IMR-90 (cell line): ENCODE data around the gene DOCK1. TPM values are rescaled to one million over a fixed set of nuclear protein-coding genes. Genes with fewer than 3 reads are reported as not detected.

Experiments
- ATAC-seq: fragments of 200-7000 bp; cut with Tn5 transposase; 2 replicates; pipeline ENCODE4 v1.9.1; 2020; ENCODE audit warnings: low read depth, mild to moderate bottlenecking, moderate library complexity
- BruUV-seq: library from RNA; stranded (reverse); fragments of 400-500 nt; replicated peaks from 2 replicates; lab custom pipeline; 2021; lab: Mats Ljungman, UMichigan
- CTCF ChIA-PET: fragments of 300-600 bp; formaldehyde crosslinking; extraction: SDS; loops from one replicate; lab custom pipeline; 2021; ENCODE audit warnings: antibody characterized with exemption; lab: Yijun Ruan, JAX
- POLR2A ChIA-PET: fragments of 300-600 bp; sonication (Branson Sonifier 250); formaldehyde crosslinking; loops from one replicate; lab custom pipeline; 2022; ENCODE audit warnings: antibody characterized with exemption; ENCODE audit not compliant: unreplicated experiment; lab: Charles Lee
- DNase-seq: peaks from one replicate; pipeline ENCODE4 v3.0.0; 2013
- H2AFZ ChIP-seq: replicated peaks from 2 replicates; pipeline ENCODE3; 2013; ENCODE audit warnings: low read length, mild to moderate bottlenecking; ENCODE audit not compliant: poor library complexity
- H2AK5ac ChIP-seq: 2 replicates; pipeline ENCODE4 v1.6.1; 2013; ENCODE audit warnings: low read depth, low read length, inconsistent platforms
- H2AK9ac ChIP-seq: replicated peaks from 2 replicates; pipeline ENCODE3; 2013; ENCODE audit warnings: mild to moderate bottlenecking, low read depth, low read length, moderate library complexity; ENCODE audit not compliant: poor library complexity
- H2BK120ac ChIP-seq: 2 replicates; pipeline ENCODE4 v1.6.1; 2013; ENCODE audit warnings: low read depth, low read length, inconsistent platforms
- H2BK15ac ChIP-seq: 3 replicates; pipeline ENCODE4 v1.6.1; 2013; ENCODE audit warnings: low read depth, low read length, inconsistent platforms
- H2BK20ac ChIP-seq: 2 replicates; pipeline ENCODE4 v1.6.1; 2013; ENCODE audit warnings: low read depth, mild to moderate bottlenecking, inconsistent platforms, low read length, moderate library complexity
- H2BK5ac ChIP-seq: 2 replicates; pipeline ENCODE4 v1.6.1; 2013; ENCODE audit warnings: mild to moderate bottlenecking, low read depth, low read length, inconsistent platforms; ENCODE audit not compliant: poor library complexity, severe bottlenecking
- H3K14ac ChIP-seq: replicated peaks from 2 replicates; pipeline ENCODE4 v1.6.1; 2013; ENCODE audit warnings: low read depth, low read length, inconsistent platforms
- H3K18ac ChIP-seq: 2 replicates; pipeline ENCODE4 v1.6.1; 2013; ENCODE audit warnings: low read depth, low read length, control low read depth
- H3K23ac ChIP-seq: 2 replicates; pipeline ENCODE4 v1.6.1; 2013; ENCODE audit warnings: low read depth, low read length, inconsistent platforms
- H3K27ac ChIP-seq: 2 replicates; pipeline ENCODE4 v1.5.1; 2013; ENCODE audit warnings: mild to moderate bottlenecking, control low read depth, low read length; ENCODE audit not compliant: insufficient read depth
- H3K27me3 ChIP-seq: 2 replicates; pipeline ENCODE4 v1.6.1; 2013; ENCODE audit warnings: low read length; ENCODE audit not compliant: control insufficient read depth, insufficient read depth
- H3K36me3 ChIP-seq: 2 replicates; pipeline ENCODE4 v1.6.1; 2013; ENCODE audit warnings: low read length, mixed read lengths; ENCODE audit not compliant: control insufficient read depth, insufficient read depth
- H3K4ac ChIP-seq: 2 replicates; pipeline ENCODE4 v1.6.1; 2013; ENCODE audit warnings: low read depth, low read length, inconsistent platforms
- H3K4me1 ChIP-seq: 2 replicates; pipeline ENCODE4 v1.6.1; 2013; ENCODE audit warnings: low read length, mixed read lengths; ENCODE audit not compliant: control insufficient read depth, insufficient read depth
- H3K4me2 ChIP-seq: 2 replicates; pipeline ENCODE4 v1.6.1; 2013; ENCODE audit warnings: low read depth, mild to moderate bottlenecking, control low read depth, low read length, moderate library complexity
- H3K4me3 ChIP-seq: 2 replicates; pipeline ENCODE4 v1.5.1; 2013; ENCODE audit warnings: low read depth, mild to moderate bottlenecking, control low read depth, low read length, moderate library complexity; ENCODE audit not compliant: insufficient read depth
- H3K56ac ChIP-seq: 2 replicates; pipeline ENCODE4 v1.6.1; 2013; ENCODE audit warnings: low read length, inconsistent platforms; ENCODE audit not compliant: insufficient read depth; ENCODE audit errors: extremely low read depth
- H3K79me1 ChIP-seq, 2 experiments: 2 replicates each; pipeline ENCODE4 v1.6.1; 2013; ENCODE audit warnings: low read length in 2 of 2, inconsistent platforms in 1 of 2, low read depth in 1 of 2
- H3K9ac ChIP-seq: 2 replicates; pipeline ENCODE4 v1.6.1; 2013; ENCODE audit warnings: low read depth, low read length, control low read depth
- H3K9me1 ChIP-seq: 2 replicates; pipeline ENCODE4 v1.6.1; 2013; ENCODE audit warnings: low read length, inconsistent platforms; ENCODE audit not compliant: insufficient read depth
- H3K9me3 ChIP-seq: 2 replicates; pipeline ENCODE4 v1.6.1; 2013; ENCODE audit warnings: low read length; ENCODE audit not compliant: control insufficient read depth, insufficient read depth
- H4K20me1 ChIP-seq: 2 replicates; pipeline ENCODE4 v1.6.1; 2013; ENCODE audit warnings: low read length, inconsistent platforms; ENCODE audit not compliant: insufficient read depth
- H4K5ac ChIP-seq: 2 replicates; pipeline ENCODE4 v1.6.1; 2013; ENCODE audit warnings: mild to moderate bottlenecking, low read depth, low read length, control low read depth
- H4K8ac ChIP-seq, 2 experiments: 2 replicates each; pipeline ENCODE4 v1.6.1; 2013; ENCODE audit warnings: low read depth in 2 of 2, low read length in 2 of 2, control low read depth in 1 of 2, inconsistent platforms in 1 of 2
- H4K91ac ChIP-seq: 2 replicates; pipeline ENCODE4 v1.6.1; 2013; ENCODE audit warnings: low read depth, low read length, inconsistent platforms; ENCODE audit not compliant: insufficient read depth
- CEBPB ChIP-seq: IDR thresholded peaks from 2 replicates; pipeline ENCODE4 v1.6.1; 2012; ENCODE audit warnings: low read depth, low read length, improper control_type of control experiment
- FOS ChIP-seq: fragments of 150-350 bp; IDR thresholded peaks from 2 replicates; pipeline ENCODE4 v1.6.1; 2016; ENCODE audit warnings: low read depth, low read length
- MXI1 ChIP-seq: IDR thresholded peaks from 2 replicates; pipeline ENCODE4 v1.6.1; 2012; ENCODE audit warnings: low read depth, mild to moderate bottlenecking, low read length, moderate library complexity, borderline replicate concordance
- RCOR1 ChIP-seq: IDR thresholded peaks from 2 replicates; pipeline ENCODE4 v1.6.1; 2012; ENCODE audit warnings: mild to moderate bottlenecking, low read length, improper control_type of control experiment; ENCODE audit not compliant: insufficient replicate concordance
- WGBS, 2 experiments: methylation state at CpG; one replicate each; pipeline versions ENCODE4 v1.1.5 to v1.1.7; 2013; ENCODE audit warnings: missing lambda C conversion rate in 2 of 2; ENCODE audit not compliant: insufficient read length in 1 of 2; ENCODE audit errors: extremely low coverage in 2 of 2; 5-methylcytosine and 5-hydroxymethylcytosine counted together
- dilution Hi-C: fragments of 300-500 bp; cut with HindIII; formaldehyde crosslinking; loops from one replicate; pipeline ENCODE4 v1.14.3; 2018; ENCODE audit warnings: low sequenced_read_pairs; ENCODE audit not compliant: unreplicated experiment
- in situ Hi-C: fragments of 300-500 bp; cut with MboI; formaldehyde crosslinking; loops from 3 replicates; pipeline ENCODE4 v1.14.3; 2019; ENCODE audit warnings: low sequenced_read_pairs, inconsistent platforms, mixed read lengths
- intact Hi-C: fragments of 100-400 bp; cut with micrococcal nuclease; formaldehyde crosslinking; loops from 2 replicates; pipeline ENCODE4 v1.10.0; 2022
- polyA plus RNA-seq, 3 experiments: library from polyadenylated mRNA; depleted of rRNA; stranded (reverse); fragments of >200 nt; gene quantifications; 2 replicates each; pipeline ENCODE4 v1.2.3, GENCODE V29; 2012; ENCODE audit warnings: low replicate concordance in 1 of 3
- total RNA-seq: library from RNA; depleted of rRNA; stranded (reverse); fragments of >200 nt; gene quantifications from 2 replicates; pipeline ENCODE4 v1.2.3, GENCODE V29; 2012
- TF ChIP-seq, protein P1 (sequence below): fragments of 150-350 bp; IDR thresholded peaks from 2 replicates; pipeline ENCODE4 v1.6.1; 2017; ENCODE audit warnings: mild to moderate bottlenecking, antibody characterized with exemption, low read length, low read depth

Gene DOCK1
- total and polyA plus RNA-seq, 2 of the 4 experiments (the other 2 are of a cell fraction): 28.2 to 71.0 TPM

- no peak overlapping the region for H3K4me3 ChIP-seq
- H3K14ac ChIP-seq: no peak overlapping the region
- no peaks in the 10 kb centered on the region for H3K79me1 ChIP-seq
- no peak overlapping the region for H3K4ac ChIP-seq
- H3K18ac ChIP-seq: no peak overlapping the region
- dilution Hi-C loops: no loop called here
- no peak overlapping the region for H2AFZ ChIP-seq
- WGBS, 2 experiments: 92% methylated on average over 4 of the region's 9 CpGs; no CpG with 5 or more reads in 1 of the 2 experiments
- H2BK20ac ChIP-seq: no peak overlapping the region
- DNase-seq (no peak), ATAC-seq (no peak)
- no peak overlapping the region for H3K23ac ChIP-seq
- no peak overlapping the region for H2AK9ac ChIP-seq
- no peak overlapping the region for H4K5ac ChIP-seq
- H2BK5ac ChIP-seq: no peak overlapping the region
- in situ Hi-C loops: no loop called here
- H2AK5ac ChIP-seq: no peak overlapping the region
- H4K91ac ChIP-seq: no peak overlapping the region
- intact Hi-C loops: no loop called here
- H3K4me1 ChIP-seq: peaks cover 2% of the 10 kb centered on the region; the same call in 1 of the 2 replicates
- BruUV-seq: no TSS peak
- no peaks in the 10 kb centered on the region for H4K20me1 ChIP-seq
- peaks cover 2% of the 10 kb centered on the region; the same call in 1 of the 2 replicates for H3K9me1 ChIP-seq
- H3K9me3 ChIP-seq: no peaks in the 10 kb centered on the region
- no peak overlapping the region for H3K56ac ChIP-seq
- H3K27ac ChIP-seq: no peak overlapping the region
- H2BK120ac ChIP-seq: no peak overlapping the region
- H3K4me2 ChIP-seq: no peak overlapping the region
- ChIA-PET POLR2A (no interaction called here), CTCF (no interaction called here)
- no peaks in the 10 kb centered on the region for H3K27me3 ChIP-seq
- no peak overlapping the region for H3K9ac ChIP-seq
- H3K36me3 ChIP-seq: peaks cover 20% of the 10 kb centered on the region
- H2BK15ac ChIP-seq: no peak overlapping the region
- H4K8ac ChIP-seq: no peak overlapping the region
- no peak for TF ChIP-seq MXI1
- TF ChIP-seq FOS: no peak
- no peak for TF ChIP-seq RCOR1
- TF ChIP-seq CEBPB: no peak
- TF ChIP-seq, protein P1, sequence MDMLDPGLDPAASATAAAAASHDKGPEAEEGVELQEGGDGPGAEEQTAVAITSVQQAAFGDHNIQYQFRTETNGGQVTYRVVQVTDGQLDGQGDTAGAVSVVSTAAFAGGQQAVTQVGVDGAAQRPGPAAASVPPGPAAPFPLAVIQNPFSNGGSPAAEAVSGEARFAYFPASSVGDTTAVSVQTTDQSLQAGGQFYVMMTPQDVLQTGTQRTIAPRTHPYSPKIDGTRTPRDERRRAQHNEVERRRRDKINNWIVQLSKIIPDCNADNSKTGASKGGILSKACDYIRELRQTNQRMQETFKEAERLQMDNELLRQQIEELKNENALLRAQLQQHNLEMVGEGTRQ: no peak
Observed at GRCh38 chr10:127414024-127414423, 508.8 kb downstream of the DOCK1 start.
